T47D (cell line): ENCODE results near the gene ZNF692.

Experiments used
- DNase-seq, 2 experiments: peaks; one replicate each; pipeline versions ENCODE4 v3.0.0 to v3.0.0-alpha.2; 2011 to 2012; ENCODE audit warnings: low read depth in 1 of 2, low spot score in 1 of 2
- JUND ChIP-seq: IDR thresholded peaks from 2 replicates; pipeline ENCODE4 v1.6.1; 2012; ENCODE audit warnings: low read depth
- in situ Hi-C: cut with HindIII; loops from 2 replicates; pipeline ENCODE4 v1.10.0; 2016; ENCODE audit warnings: low sequenced_read_pairs, low pct_unique_long_range_greater_than_20kb

The ZNF692 gene

GRCh38 chr1:248850536-248851251 lies 8.2 kb downstream of the ZNF692 start:
- DNase-seq, result no peak
- no peak for TF ChIP-seq JUND
- in situ Hi-C loops, result no loop called here

- no peak for TF ChIP-seq JUND
- no peak for DNase-seq
- in situ Hi-C loops, result no loop called here
Measured at GRCh38 chr1:248850124-248850523, 8.8 kb downstream of the ZNF692 start.

- no peak for DNase-seq
- in situ Hi-C loops, result no loop called here
- no peak for TF ChIP-seq JUND
Measured at GRCh38 chr1:248849637-248850036, 9.2 kb downstream of the ZNF692 start.

- no peak for DNase-seq
- TF ChIP-seq JUND, result no peak
- in situ Hi-C loops, result no loop called here
Measured at GRCh38 chr1:248849152-248849551, 9.7 kb downstream of the ZNF692 start.

GRCh38 chr1:248848602-248849001 lies 10.3 kb downstream of the ZNF692 start:
- no peak for TF ChIP-seq JUND
- DNase-seq, result no peak
- in situ Hi-C loops, result no loop called here

GRCh38 chr1:248847956-248848561 lies 10.8 kb downstream of the ZNF692 start:
- no peak for DNase-seq
- in situ Hi-C loops, result no loop called here
- TF ChIP-seq JUND, result no peak

- no peak for DNase-seq
- TF ChIP-seq JUND, result no peak
- in situ Hi-C loops, result no loop called here
Measured at GRCh38 chr1:248847181-248847955, 11.5 kb downstream of the ZNF692 start.

GRCh38 chr1:248844526-248844925 lies 14.4 kb downstream of the ZNF692 start:
- DNase-seq, result no peak
- no peak for TF ChIP-seq JUND
- in situ Hi-C loops, result no loop called here

- TF ChIP-seq JUND, result no peak
- DNase-seq, result no peak
- in situ Hi-C loops, result no loop called here
Measured at GRCh38 chr1:248843687-248844086, 15.2 kb downstream of the ZNF692 start.

GRCh38 chr1:248842781-248843331 lies 16.0 kb downstream of the ZNF692 start:
- no peak for DNase-seq
- in situ Hi-C loops, result no loop called here
- TF ChIP-seq JUND, result no peak

GRCh38 chr1:248841702-248842395 lies 17.0 kb downstream of the ZNF692 start:
- no peak for TF ChIP-seq JUND
- in situ Hi-C loops, result no loop called here
- peak in 1 of 2 experiments; percentile 83 for DNase-seq

GRCh38 chr1:248840946-248841345 lies 17.9 kb downstream of the ZNF692 start:
- TF ChIP-seq JUND, result no peak
- in situ Hi-C loops, result no loop called here
- DNase-seq, result no peak
